Keratinocyte (primary cell): ENCODE data around the gene UPK3B. TPM values are rescaled to one million over a fixed set of nuclear protein-coding genes. Genes with fewer than 3 reads are reported as not detected.
"Not testable (repeated sequence)": the region's sequence is repeated elsewhere in the genome, so short reads cannot be mapped to it uniquely, and the experiment has no call there.

Experiments used
- DNase-seq: peaks from one replicate; pipeline ENCODE4 v3.0.0-alpha.2; 2011; ENCODE audit warnings: low read depth, missing footprints, low spot score
- FAIRE-seq: peaks from 2 replicates; lab custom pipeline; 2011; peaks lifted over from hg19 to GRCh38; lab: Jason Lieb, UNC
- H2AFZ ChIP-seq: 2 replicates; pipeline ENCODE4 v1.6.0; 2012; ENCODE audit warnings: low read length, control low read depth, inconsistent platforms; ENCODE audit not compliant: control insufficient read depth
- H3K27ac ChIP-seq: 2 replicates; pipeline ENCODE4 v1.5.1; 2011; ENCODE audit warnings: low read length; ENCODE audit not compliant: control insufficient read depth, insufficient read depth
- H3K27me3 ChIP-seq: 3 replicates; pipeline ENCODE4 v1.6.0; 2011; ENCODE audit warnings: low read length; ENCODE audit not compliant: control insufficient read depth, insufficient read depth; ENCODE audit errors: extremely low read depth
- H3K36me3 ChIP-seq, 2 experiments: 2 replicates in 1 of 2; 3 replicates in 1 of 2; pipeline ENCODE4 v1.5.1; 2011; ENCODE audit warnings: low read length in 2 of 2, mild to moderate bottlenecking in 1 of 2; ENCODE audit not compliant: control insufficient read depth in 2 of 2, insufficient read depth in 2 of 2; ENCODE audit errors: extremely low read depth in 1 of 2
- H3K4me1 ChIP-seq: 3 replicates; pipeline ENCODE4 v1.5.1; 2011; ENCODE audit warnings: low read length; ENCODE audit not compliant: control insufficient read depth, insufficient read depth; ENCODE audit errors: extremely low read depth
- H3K4me2 ChIP-seq: 3 replicates; pipeline ENCODE4 v1.6.0; 2011; ENCODE audit warnings: low read depth, low read length; ENCODE audit not compliant: control insufficient read depth, insufficient read depth; ENCODE audit errors: extremely low read depth
- H3K4me3 ChIP-seq, 3 experiments: fragments of 200-600 bp in 1 of 3; sonication (generic) in 1 of 3; 2 replicates in 2 of 3; 3 replicates in 1 of 3; pipeline ENCODE4 v1.5.1; 2011 to 2016; ENCODE audit warnings: low read length in 3 of 3, mild to moderate bottlenecking in 3 of 3, control low read depth in 2 of 3, inconsistent platforms in 1 of 3, low read depth in 1 of 3, mixed read lengths in 1 of 3, mixed run types in 1 of 3, moderate library complexity in 1 of 3; ENCODE audit not compliant: control insufficient read depth in 2 of 3, insufficient read depth in 2 of 3; ENCODE audit errors: extremely low read depth in 1 of 3
- H3K79me2 ChIP-seq: 2 replicates; pipeline ENCODE4 v1.6.0; 2012; ENCODE audit warnings: low read length; ENCODE audit not compliant: control insufficient read depth, insufficient read depth
- H3K9ac ChIP-seq: 3 replicates; pipeline ENCODE4 v1.6.0; 2011; ENCODE audit warnings: low read length; ENCODE audit not compliant: control insufficient read depth, insufficient read depth; ENCODE audit errors: extremely low read depth
- H3K9me1 ChIP-seq: 3 replicates; pipeline ENCODE4 v1.6.0; 2011; ENCODE audit warnings: low read length; ENCODE audit not compliant: control insufficient read depth, insufficient read depth; ENCODE audit errors: extremely low read depth
- H3K9me3 ChIP-seq: 2 replicates; pipeline ENCODE4 v1.5.1; 2012; ENCODE audit warnings: low read depth, low read length; ENCODE audit not compliant: control insufficient read depth
- H4K20me1 ChIP-seq: 3 replicates; pipeline ENCODE4 v1.6.0; 2011; ENCODE audit warnings: low read length; ENCODE audit not compliant: control insufficient read depth, insufficient read depth; ENCODE audit errors: extremely low read depth
- dilution Hi-C: fragments of 300-500 bp; cut with MboI; formaldehyde crosslinking; loops from one replicate; pipeline ENCODE4 v1.7.0; 2020; ENCODE audit warnings: low sequenced_read_pairs; ENCODE audit not compliant: extremely low pct_ligation_motif_present
- polyA plus RNA-seq, 5 experiments: library from polyadenylated mRNA; depleted of rRNA in 3 of 5; stranded (reverse) in 3 of 5; stranded (forward) in 1 of 5; unstranded in 1 of 5; fragments of >200 nt; gene quantifications; 1 replicate in 1 of 5; 2 replicates in 3 of 5; 3 replicates in 1 of 5; pipeline versions ENCODE4 v1.2.1 to v1.2.3, GENCODE V29; 2011 to 2012; ENCODE audit warnings: missing spikeins in 2 of 5, low read depth in 1 of 5, low replicate concordance in 1 of 5

UPK3B gene
- polyA plus RNA-seq, 1 donor (not counting 4 experiments of a cell fraction or from before 2014, with no cell fraction given): 2.6 TPM

- H3K36me3 ChIP-seq, H3K4me1 ChIP-seq, H4K20me1 ChIP-seq, H3K4me2 ChIP-seq, H3K9me3 ChIP-seq, H3K9me1 ChIP-seq, H3K27ac ChIP-seq, H2AFZ ChIP-seq, dilution Hi-C loops, DNase-seq, H3K27me3 ChIP-seq, H3K4me3 ChIP-seq, H3K9ac ChIP-seq, H3K79me2 ChIP-seq: not testable (repeated sequence)
- peak; percentile 98 for FAIRE-seq
Observed at GRCh38 chr7:76485822-76486610, 24.3 kb upstream of the UPK3B start.

- H3K4me1 ChIP-seq, H4K20me1 ChIP-seq, H3K36me3 ChIP-seq, H3K4me2 ChIP-seq, H2AFZ ChIP-seq, dilution Hi-C loops, H3K9me1 ChIP-seq, H3K27ac ChIP-seq, H3K27me3 ChIP-seq, H3K4me3 ChIP-seq, H3K9me3 ChIP-seq, DNase-seq, H3K79me2 ChIP-seq, H3K9ac ChIP-seq: not testable (repeated sequence)
- peak; percentile 71 for FAIRE-seq
Observed at GRCh38 chr7:76486618-76487017, 23.7 kb upstream of the UPK3B start.

GRCh38 chr7:76487969-76488368, 22.4 kb upstream of the UPK3B start:
- DNase-seq, H3K27me3 ChIP-seq, H3K9me3 ChIP-seq, H4K20me1 ChIP-seq, H2AFZ ChIP-seq, H3K4me3 ChIP-seq, H3K27ac ChIP-seq, H3K4me1 ChIP-seq, H3K9ac ChIP-seq, H3K36me3 ChIP-seq, dilution Hi-C loops, FAIRE-seq, H3K9me1 ChIP-seq, H3K79me2 ChIP-seq, H3K4me2 ChIP-seq: not testable (repeated sequence)

- not testable (repeated sequence) for H3K36me3 ChIP-seq
Observed at GRCh38 chr7:76492139-76492538, 18.2 kb upstream of the UPK3B start.

GRCh38 chr7:76495717-76496116, 14.6 kb upstream of the UPK3B start:
- H3K27ac ChIP-seq, H3K27me3 ChIP-seq, H3K79me2 ChIP-seq, DNase-seq, H4K20me1 ChIP-seq, FAIRE-seq, H3K9ac ChIP-seq, H3K36me3 ChIP-seq, dilution Hi-C loops, H3K4me2 ChIP-seq, H3K4me1 ChIP-seq, H3K9me3 ChIP-seq, H2AFZ ChIP-seq, H3K4me3 ChIP-seq, H3K9me1 ChIP-seq: not testable (repeated sequence)

More at GRCh38 chr7:76492139-76492538, 18.2 kb upstream of the UPK3B start:
- H3K79me2 ChIP-seq, H3K4me2 ChIP-seq, dilution Hi-C loops, H2AFZ ChIP-seq, H3K27me3 ChIP-seq, H3K27ac ChIP-seq, FAIRE-seq, H4K20me1 ChIP-seq, H3K9me3 ChIP-seq, H3K9me1 ChIP-seq, H3K4me1 ChIP-seq, H3K9ac ChIP-seq, DNase-seq, H3K4me3 ChIP-seq: not testable (repeated sequence)
